CD8-positive, alpha-beta memory T cell (primary cell): ENCODE results near the gene YES1. TPM values are rescaled to one million over a fixed set of nuclear protein-coding genes. Genes with fewer than 3 reads are reported as not detected.
A peak's percentile ranks its signal among the peaks of the same experiment; 100 is the strongest.
"Not testable (repeated sequence)": the region's sequence is repeated elsewhere in the genome, so short reads cannot be mapped to it uniquely, and the experiment has no call there.

ENCODE experiments used
- CTCF ChIA-PET: fragments of 350-600 bp; sonication (Branson Sonifier 250); formaldehyde crosslinking; loops from one replicate; lab custom pipeline; 2021; ENCODE audit warnings: antibody characterized with exemption; lab: Charles Lee
- POLR2A ChIA-PET: fragments of 350-600 bp; sonication (Branson Sonifier 250); formaldehyde crosslinking; loops from one replicate; lab custom pipeline; 2021; ENCODE audit warnings: antibody characterized with exemption; lab: Charles Lee
- DNase-seq, 5 donors: peaks; one replicate each; pipeline versions ENCODE4 v3.0.0 to v3.0.0-alpha.2; 2020 to 2022; ENCODE audit warnings: mixed read lengths in 1 of 5
- H3K27ac ChIP-seq: one replicate; pipeline ENCODE4 v1.7.0; 2013; ENCODE audit warnings: low read depth, mild to moderate bottlenecking, low read length, moderate library complexity
- H3K27me3 ChIP-seq: 2 replicates; pipeline ENCODE4 v1.7.0; 2013; ENCODE audit warnings: low read length, mild to moderate bottlenecking; ENCODE audit not compliant: insufficient read depth, poor library complexity, severe bottlenecking
- H3K36me3 ChIP-seq: 2 replicates; pipeline ENCODE4 v1.7.0; 2013; ENCODE audit warnings: mild to moderate bottlenecking, low read length, moderate library complexity; ENCODE audit not compliant: insufficient read depth
- H3K4me1 ChIP-seq: 2 replicates; pipeline ENCODE4 v1.7.0; 2013; ENCODE audit warnings: mild to moderate bottlenecking, low read length, moderate library complexity; ENCODE audit not compliant: insufficient read depth
- H3K4me3 ChIP-seq: 2 replicates; pipeline ENCODE4 v1.7.0; 2013; ENCODE audit warnings: mild to moderate bottlenecking, low read length
- H3K9me3 ChIP-seq: 2 replicates; pipeline ENCODE4 v1.7.0; 2013; ENCODE audit warnings: mild to moderate bottlenecking, low read length
- H3K27ac Mint-ChIP-seq, 8 donors: one replicate each; pipeline ENCODE4 v1.8.0; 2020 to 2021; ENCODE audit warnings: mixed read lengths in 8 of 8, mild to moderate bottlenecking in 6 of 8, inconsistent platforms in 3 of 8, moderate library complexity in 3 of 8
- H3K27me3 Mint-ChIP-seq, 2 donors: one replicate each; pipeline ENCODE4 v1.8.0; 2020 to 2021; ENCODE audit warnings: mixed read lengths in 2 of 2, mild to moderate bottlenecking in 1 of 2, moderate library complexity in 1 of 2
- H3K36me3 Mint-ChIP-seq, 3 donors: one replicate each; pipeline ENCODE4 v1.8.0; 2020 to 2021; ENCODE audit warnings: mixed read lengths in 3 of 3, inconsistent platforms in 1 of 3, mild to moderate bottlenecking in 1 of 3
- H3K4me1 Mint-ChIP-seq, 3 donors: one replicate each; pipeline ENCODE4 v1.8.0; 2020 to 2021; ENCODE audit warnings: mixed read lengths in 3 of 3, inconsistent platforms in 1 of 3, mild to moderate bottlenecking in 1 of 3
- H3K4me3 Mint-ChIP-seq, 7 donors: one replicate each; pipeline ENCODE4 v1.8.0; 2020 to 2021; ENCODE audit warnings: mixed read lengths in 7 of 7, mild to moderate bottlenecking in 6 of 7, moderate library complexity in 4 of 7, inconsistent platforms in 2 of 7
- H3K9me3 Mint-ChIP-seq, 5 donors: one replicate each; pipeline ENCODE4 v1.8.0; 2020 to 2022; ENCODE audit warnings: mixed read lengths in 5 of 5, mild to moderate bottlenecking in 3 of 5, moderate library complexity in 2 of 5, inconsistent platforms in 1 of 5
- polyA plus RNA-seq: library from polyadenylated mRNA; unstranded; fragments of 300-500 nt; fragmentation: Illumina TruSeq; gene quantifications from one replicate; pipeline ENCODE4 v1.2.3, GENCODE V29; 2021
- total RNA-seq, 2 experiments: library from RNA; stranded (reverse); gene quantifications; one replicate each; pipeline ENCODE4 v1.2.3, GENCODE V29; 2021

The YES1 gene
- total and polyA plus RNA-seq, 3 experiments from 2014 or later: 3.0 to 21.4 (median 19.0) TPM

- Mint-ChIP-seq H3K4me3 (no peak overlapping the region), H3K27me3 (no peaks in the 10 kb centered on the region), H3K27ac (peak overlapping the region in 2 of 8 donors; percentile 38 to 58), H3K9me3 (no peaks in the 10 kb centered on the region), H3K4me1 (peaks cover 9 to 15% (median 10%) of the 10 kb centered on the region in 3 donors), H3K36me3 (peaks cover 3 to 54% (median 13%) of the 10 kb centered on the region in 3 donors)
- Histone ChIP-seq H3K27me3 (no peaks in the 10 kb centered on the region), H3K4me3 (no peak overlapping the region), H3K27ac (no peak overlapping the region), H3K36me3 (no peaks in the 10 kb centered on the region), H3K4me1 (peaks cover 10% of the 10 kb centered on the region), H3K9me3 (no peaks in the 10 kb centered on the region)
- no peak for DNase-seq
- CTCF ChIA-PET: interaction anchor here (1.4 kb wide), 1 partner anchor 14 kb away, joined by 3 read pairs; no protein-coding TSS in a partner anchor
- POLR2A ChIA-PET: no interaction called here
Measured at GRCh38 chr18:686339-687111, 125.5 kb downstream of the YES1 start.

- no peak overlapping the region for H3K27ac ChIP-seq
- ChIA-PET POLR2A (no interaction called here), CTCF (no interaction called here)
- no peak for DNase-seq
- no peaks in the 10 kb centered on the region for H3K9me3 ChIP-seq
- Mint-ChIP-seq H3K27me3 (no peaks in the 10 kb centered on the region), H3K4me1 (peaks cover 10 to 17% (median 13%) of the 10 kb centered on the region in 3 donors), H3K36me3 (peaks cover 4 to 60% (median 14%) of the 10 kb centered on the region in 3 donors), H3K4me3 (no peak overlapping the region), H3K9me3 (no peaks in the 10 kb centered on the region), H3K27ac (peak overlapping the region in 1 of 8 donors; percentile 47)
- no peak overlapping the region for H3K4me3 ChIP-seq
- no peaks in the 10 kb centered on the region for H3K27me3 ChIP-seq
- peaks cover 12% of the 10 kb centered on the region for H3K4me1 ChIP-seq
- H3K36me3 ChIP-seq: no peaks in the 10 kb centered on the region
Measured at GRCh38 chr18:685438-685837, 126.6 kb downstream of the YES1 start.

- Mint-ChIP-seq H3K27me3 (no peaks in the 10 kb centered on the region), H3K9me3 (no peaks in the 10 kb centered on the region), H3K27ac (peak overlapping the region in 1 of 8 donors; percentile 38), H3K36me3 (peaks cover 4 to 66% (median 17%) of the 10 kb centered on the region in 3 donors), H3K4me3 (no peak overlapping the region), H3K4me1 (peaks cover 10 to 17% (median 13%) of the 10 kb centered on the region in 3 donors)
- Histone ChIP-seq H3K4me3 (no peak overlapping the region), H3K4me1 (peaks cover 12% of the 10 kb centered on the region), H3K36me3 (peaks cover 7% of the 10 kb centered on the region), H3K27me3 (no peaks in the 10 kb centered on the region), H3K9me3 (no peaks in the 10 kb centered on the region), H3K27ac (no peak overlapping the region)
- ChIA-PET POLR2A (no interaction called here), CTCF (interaction anchor here (2.0 kb wide), 1 partner anchor 156 kb away, joined by 5 read pairs; no protein-coding TSS in a partner anchor)
- DNase-seq: no peak
Measured at GRCh38 chr18:683531-683930, 128.5 kb downstream of the YES1 start.

GRCh38 chr18:682833-683232, 129.2 kb downstream of the YES1 start:
- Mint-ChIP-seq H3K27me3 (no peaks in the 10 kb centered on the region), H3K4me3 (no peak overlapping the region), H3K36me3 (peaks cover 4 to 73% (median 17%) of the 10 kb centered on the region in 3 donors), H3K9me3 (no peaks in the 10 kb centered on the region), H3K27ac (peak overlapping the region in 1 of 8 donors; percentile 40), H3K4me1 (peaks cover 10 to 17% (median 13%) of the 10 kb centered on the region in 3 donors)
- Histone ChIP-seq H3K4me3 (no peak overlapping the region), H3K27me3 (no peaks in the 10 kb centered on the region), H3K4me1 (peaks cover 12% of the 10 kb centered on the region), H3K27ac (no peak overlapping the region), H3K9me3 (no peaks in the 10 kb centered on the region), H3K36me3 (peaks cover 13% of the 10 kb centered on the region)
- CTCF ChIA-PET: interaction anchor here (2.0 kb wide), 1 partner anchor 156 kb away, joined by 5 read pairs; no protein-coding TSS in a partner anchor
- DNase-seq: no peak
- POLR2A ChIA-PET: no interaction called here

DNA sequence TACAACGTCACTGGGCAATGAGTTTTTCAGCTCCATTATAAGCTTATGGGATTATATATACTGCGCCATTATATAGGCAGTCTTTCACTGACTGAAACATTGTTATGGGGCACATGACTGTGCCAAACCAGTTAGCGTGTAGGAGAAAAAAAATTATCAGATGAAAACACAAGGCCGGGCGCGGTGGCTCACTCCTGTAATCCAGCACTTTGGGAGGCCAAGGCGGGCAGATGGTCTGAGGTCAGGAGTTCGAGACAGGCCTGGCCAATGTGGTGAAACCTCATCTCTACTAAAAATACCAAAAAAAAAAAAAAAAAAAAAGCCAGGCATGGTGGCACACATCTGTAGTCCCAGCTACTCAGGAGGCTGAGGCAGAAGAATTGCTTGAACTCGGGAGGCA, 129.6 kb downstream of the YES1 start:
- DNase-seq, H3K4me3 Mint-ChIP-seq, POLR2A ChIA-PET, H3K27me3 Mint-ChIP-seq, H3K27ac ChIP-seq, H3K9me3 Mint-ChIP-seq, H3K4me3 ChIP-seq, H3K9me3 ChIP-seq, H3K27me3 ChIP-seq: not testable (repeated sequence)
- Histone ChIP-seq H3K36me3 (peaks cover 13% of the 10 kb centered on the region), H3K4me1 (peaks cover 12% of the 10 kb centered on the region)
- Mint-ChIP-seq H3K36me3 (peaks cover 4 to 73% (median 17%) of the 10 kb centered on the region in 3 donors), H3K27ac (peak overlapping the region in 5 of 8 donors; percentile 2 to 88 (median 77)), H3K4me1 (peaks cover 10 to 17% (median 13%) of the 10 kb centered on the region in 3 donors)
- CTCF ChIA-PET: interaction anchor here (2.0 kb wide), 1 partner anchor 157 kb away, joined by 5 read pairs; no protein-coding TSS in a partner anchor

- Histone ChIP-seq H3K4me1 (peaks cover 12% of the 10 kb centered on the region), H3K36me3 (peaks cover 13% of the 10 kb centered on the region), H3K27me3 (no peaks in the 10 kb centered on the region), H3K9me3 (no peaks in the 10 kb centered on the region), H3K4me3 (no peak overlapping the region), H3K27ac (no peak overlapping the region)
- H3K4me3 Mint-ChIP-seq: peak overlapping the region in 3 of 7 donors; percentile 0 to 15 (median 0)
- peaks cover 10 to 17% (median 13%) of the 10 kb centered on the region in 3 donors for H3K4me1 Mint-ChIP-seq
- H3K36me3 Mint-ChIP-seq: peaks cover 4 to 72% (median 19%) of the 10 kb centered on the region in 3 donors
- H3K9me3 Mint-ChIP-seq: no peaks in the 10 kb centered on the region
- no peaks in the 10 kb centered on the region for H3K27me3 Mint-ChIP-seq
- ChIA-PET CTCF (interaction anchor here (2.0 kb wide), 1 partner anchor 157 kb away, joined by 5 read pairs; no protein-coding TSS in a partner anchor), POLR2A (no interaction called here)
- peak in 3 of 5 donors; percentile 53 to 57 (median 54) for DNase-seq
- peak overlapping the region; percentile 2 to 95 (median 70) for H3K27ac Mint-ChIP-seq
Measured at GRCh38 chr18:681985-682384, 130.1 kb downstream of the YES1 start.

- peaks cover 4 to 76% (median 18%) of the 10 kb centered on the region in 3 donors for H3K36me3 Mint-ChIP-seq
- POLR2A ChIA-PET: no interaction called here
- H3K4me1 Mint-ChIP-seq: peaks cover 10 to 17% (median 13%) of the 10 kb centered on the region in 3 donors
Measured at GRCh38 chr18:680392-680791, 131.7 kb downstream of the YES1 start.

GRCh38 chr18:679516-679915, 132.5 kb downstream of the YES1 start:
- DNase-seq: no peak
- Mint-ChIP-seq H3K36me3 (peaks cover 4 to 82% (median 18%) of the 10 kb centered on the region in 3 donors), H3K27me3 (no peaks in the 10 kb centered on the region), H3K9me3 (no peaks in the 10 kb centered on the region), H3K4me1 (peaks cover 10 to 17% (median 13%) of the 10 kb centered on the region in 3 donors), H3K4me3 (no peak overlapping the region), H3K27ac (peak overlapping the region in 1 of 8 donors; percentile 35)
- Histone ChIP-seq H3K9me3 (no peaks in the 10 kb centered on the region), H3K36me3 (peaks cover 13% of the 10 kb centered on the region), H3K27ac (no peak overlapping the region), H3K4me1 (peaks cover 12% of the 10 kb centered on the region), H3K27me3 (no peaks in the 10 kb centered on the region), H3K4me3 (no peak overlapping the region)
- CTCF ChIA-PET: interaction anchor here (0.6 kb wide), 1 partner anchor 56 kb away, joined by 3 read pairs; no protein-coding TSS in a partner anchor
- POLR2A ChIA-PET: no interaction called here

More at GRCh38 chr18:680392-680791, 131.7 kb downstream of the YES1 start:
- Histone ChIP-seq H3K4me1 (peaks cover 12% of the 10 kb centered on the region), H3K4me3 (no peak overlapping the region), H3K27me3 (no peaks in the 10 kb centered on the region), H3K9me3 (no peaks in the 10 kb centered on the region), H3K27ac (no peak overlapping the region), H3K36me3 (peaks cover 13% of the 10 kb centered on the region)
- Mint-ChIP-seq H3K27me3 (no peaks in the 10 kb centered on the region), H3K9me3 (no peaks in the 10 kb centered on the region), H3K27ac (peak overlapping the region in 3 of 8 donors; percentile 75 to 89 (median 87)), H3K4me3 (no peak overlapping the region)
- CTCF ChIA-PET: interaction anchor here (1.6 kb wide), 1 partner anchor 150 kb away, joined by 4 read pairs; no protein-coding TSS in a partner anchor
- DNase-seq: no peak
